Gastrocnemius medialis (tissue), 4 donors: ENCODE data around the gene CCNI. TPM values are rescaled to one million over a fixed set of nuclear protein-coding genes. Genes with fewer than 3 reads are reported as not detected.
A peak's percentile ranks its signal among the peaks of the same experiment; 100 is the strongest.

Experiments
- ATAC-seq, 2 donors: fragments of 150-250 bp; one replicate each; pipeline ENCODE4 v1.9.1; 2016
- DNase-seq, 2 donors: peaks; one replicate each; pipeline ENCODE4 v3.0.0-alpha.2; 2019
- H3K27ac ChIP-seq, 4 donors: fragments of 200-600 bp; sonication (generic); 1 replicate in 1 of 4; 2 replicates in 3 of 4; pipeline ENCODE4 v1.5.1; 2016 to 2018; ENCODE audit warnings: mild to moderate bottlenecking in 2 of 4, moderate library complexity in 1 of 4
- H3K27me3 ChIP-seq, 3 donors: fragments of 200-600 bp; sonication (generic) in 2 of 3; 1 replicate in 1 of 3; 2 replicates in 2 of 3; pipeline versions ENCODE4 v1.5.1 to v1.6.0; 2016 to 2019; ENCODE audit warnings: mild to moderate bottlenecking in 1 of 3, moderate library complexity in 1 of 3
- H3K36me3 ChIP-seq, 2 donors: fragments of 200-600 bp; sonication (generic) in 1 of 2; one replicate each; pipeline ENCODE4 v1.5.1; 2017 to 2018
- H3K4me1 ChIP-seq, 2 donors: fragments of 200-600 bp; sonication (generic) in 1 of 2; one replicate each; pipeline ENCODE4 v1.5.1; 2016 to 2017; ENCODE audit warnings: mild to moderate bottlenecking in 2 of 2
- H3K4me3 ChIP-seq, 4 donors: fragments of 200-600 bp; sonication (generic) in 3 of 4; 1 replicate in 1 of 4; 2 replicates in 3 of 4; pipeline ENCODE4 v1.5.1; 2016 to 2019; ENCODE audit warnings: mild to moderate bottlenecking in 2 of 4
- H3K9me3 ChIP-seq, 3 donors: fragments of 200-600 bp; sonication (generic) in 2 of 3; 1 replicate in 1 of 3; 2 replicates in 2 of 3; pipeline ENCODE4 v1.5.1; 2016 to 2019
- CTCF ChIP-seq, 5 experiments: fragments of 450-650 bp in 3 of 5; fragments of 200-600 bp in 2 of 5; sonication (generic) in 2 of 5; IDR thresholded peaks in 4 of 5; conservative IDR thresholded peaks in 1 of 5; 1 replicate in 4 of 5; 2 replicates in 1 of 5; pipeline ENCODE4 v1.5.1; 2016 to 2019; ENCODE audit warnings: antibody characterized with exemption in 5 of 5, mild to moderate bottlenecking in 3 of 5, moderate library complexity in 3 of 5
- POLR2A ChIP-seq, 2 donors: fragments of 450-650 bp; IDR thresholded peaks; one replicate each; pipeline ENCODE4 v1.6.1; 2017; ENCODE audit warnings: antibody characterized with exemption in 2 of 2, mild to moderate bottlenecking in 2 of 2, moderate library complexity in 2 of 2
- in situ Hi-C, 4 donors: fragments of 200-750 bp; cut with MboI; loops; one replicate each; pipeline versions ENCODE4 v1.15.0 to v1.8.0; 2017; ENCODE audit warnings: low sequenced_read_pairs in 4 of 4
- intact Hi-C: fragments of 100-400 bp; cut with DNase I; formaldehyde crosslinking; loops from one replicate; pipeline ENCODE4 v1.15.1; 2023; ENCODE audit warnings: low total_unique reads
- total RNA-seq, 4 donors: library from RNA; depleted of rRNA; stranded (reverse); fragments of >200 nt; gene quantifications; one replicate each; pipeline versions ENCODE4 v1.1.0 to v1.2.3, GENCODE V29; 2016

Gene CCNI
- total RNA-seq, 4 donors from 2014 or later, result 82.8 to 138 (median 129) TPM

GRCh38 chr4:77010841-77011354 lies 64.9 kb downstream of the CCNI start:
- no peaks in the 10 kb centered on the region for H3K9me3 ChIP-seq
- ATAC-seq (no peak), DNase-seq (no peak)
- H3K27ac ChIP-seq, result no peak overlapping the region
- H3K4me1 ChIP-seq, result no peaks in the 10 kb centered on the region
- peaks cover 0 to 15% of the 10 kb centered on the region in 2 donors for H3K36me3 ChIP-seq
- H3K4me3 ChIP-seq, result no peak overlapping the region
- TF ChIP-seq CTCF (IDR thresholded peaks at IDR 0.05 in 4 of 5, conservative IDR thresholded peaks at IDR 0.05 in 1 of 5) (no peak), POLR2A (IDR thresholded peaks at IDR 0.05) (no peak)
- in situ Hi-C loops (no loop called here), intact Hi-C loops (no loop called here)
- no peaks in the 10 kb centered on the region for H3K27me3 ChIP-seq

GRCh38 chr4:77009511-77010115 lies 66.2 kb downstream of the CCNI start:
- Histone ChIP-seq H3K36me3 (peaks cover 0 to 7% of the 10 kb centered on the region in 2 donors), H3K4me3 (no peak overlapping the region), H3K27me3 (no peaks in the 10 kb centered on the region), H3K9me3 (no peaks in the 10 kb centered on the region), H3K4me1 (no peaks in the 10 kb centered on the region), H3K27ac (no peak overlapping the region)
- DNase-seq (no peak), ATAC-seq (no peak)
- TF ChIP-seq POLR2A (IDR thresholded peaks at IDR 0.05) (no peak), CTCF (IDR thresholded peaks at IDR 0.05 in 4 of 5, conservative IDR thresholded peaks at IDR 0.05 in 1 of 5) (no peak)
- intact Hi-C loops, result no loop called here
- in situ Hi-C loops, result no loop called here

GRCh38 chr4:77007358-77008230 lies 68.2 kb downstream of the CCNI start:
- TF ChIP-seq CTCF (IDR thresholded peaks at IDR 0.05 in 4 of 5, conservative IDR thresholded peaks at IDR 0.05 in 1 of 5) (no peak), POLR2A (IDR thresholded peaks at IDR 0.05) (no peak)
- Histone ChIP-seq H3K36me3 (peaks cover 0 to 7% of the 10 kb centered on the region in 2 donors), H3K27me3 (no peaks in the 10 kb centered on the region), H3K4me1 (peaks cover 6 to 12% of the 10 kb centered on the region in 2 donors), H3K4me3 (no peak overlapping the region), H3K27ac (no peak overlapping the region), H3K9me3 (no peaks in the 10 kb centered on the region)
- DNase-seq (no peak), ATAC-seq (peak; percentile 38 to 44)
- intact Hi-C loops, result no loop called here
- in situ Hi-C loops, result no loop called here

GRCh38 chr4:77006753-77007353 lies 68.9 kb downstream of the CCNI start:
- in situ Hi-C loops, result no loop called here
- H3K9me3 ChIP-seq, result no peaks in the 10 kb centered on the region
- H3K36me3 ChIP-seq, result peaks cover 0 to 7% of the 10 kb centered on the region in 2 donors
- no peaks in the 10 kb centered on the region for H3K27me3 ChIP-seq
- H3K4me1 ChIP-seq, result peaks cover 13 to 19% of the 10 kb centered on the region in 2 donors
- H3K27ac ChIP-seq, result no peak overlapping the region
- intact Hi-C loops, result no loop called here
- DNase-seq (no peak), ATAC-seq (no peak)
- TF ChIP-seq POLR2A (IDR thresholded peaks at IDR 0.05), result no peak
- TF ChIP-seq CTCF (IDR thresholded peaks at IDR 0.05 in 4 of 5, conservative IDR thresholded peaks at IDR 0.05 in 1 of 5), result no peak
- H3K4me3 ChIP-seq, result no peak overlapping the region
